ENCODE results near the gene CALCOCO2.
A peak's percentile ranks its signal among the peaks of the same experiment; 100 is the strongest.

The CALCOCO2 gene

GRCh38 chr17:48873696-48874443 lies 43.0 kb downstream of the CALCOCO2 start:
- DNase-seq: no peak

- DNase-seq: peak; percentile 53
Observed at GRCh38 chr17:48878920-48879898, 48.4 kb downstream of the CALCOCO2 start.

- no peak for DNase-seq
Observed at GRCh38 chr17:48882272-48882671, 51.4 kb downstream of the CALCOCO2 start.

- no peak for DNase-seq
Observed at GRCh38 chr17:48883171-48883570, 52.3 kb downstream of the CALCOCO2 start.

- no peak for DNase-seq
Observed at GRCh38 chr17:48890086-48890485, 59.3 kb downstream of the CALCOCO2 start.

- no peak for DNase-seq
Observed at GRCh38 chr17:48892940-48893645, 62.3 kb downstream of the CALCOCO2 start.

GRCh38 chr17:48893646-48894508 lies 63.0 kb downstream of the CALCOCO2 start:
- DNase-seq: no peak

- DNase-seq: no peak
Observed at GRCh38 chr17:48894886-48895285, 64.1 kb downstream of the CALCOCO2 start.

GRCh38 chr17:48901241-48901640 lies 70.4 kb downstream of the CALCOCO2 start:
- no peak for DNase-seq

GRCh38 chr17:48903401-48903800 lies 72.6 kb downstream of the CALCOCO2 start:
- no peak for DNase-seq

GRCh38 chr17:48904428-48904827 lies 73.6 kb downstream of the CALCOCO2 start:
- no peak for DNase-seq

GRCh38 chr17:48905987-48906515 lies 75.2 kb downstream of the CALCOCO2 start:
- DNase-seq: no peak

GRCh38 chr17:48907713-48908046 lies 76.8 kb downstream of the CALCOCO2 start:
- DNase-seq: no peak

- DNase-seq: peak; percentile 84
Observed at GRCh38 chr17:48908047-48908843, 77.4 kb downstream of the CALCOCO2 start, which contains the start of gene UBE2Z. TSS of gene UBE2Z (plus strand) at chr17:48908407. CDS start at chr17:48908504, 97 bp downstream.

GRCh38 chr17:48908853-48909394 lies 78.1 kb downstream of the CALCOCO2 start:
- DNase-seq: peak; percentile 63

- no peak for DNase-seq
Observed at GRCh38 chr17:48909783-48910182, 78.9 kb downstream of the CALCOCO2 start.

GRCh38 chr17:48910370-48910769 lies 79.5 kb downstream of the CALCOCO2 start:
- DNase-seq: no peak

GRCh38 chr17:48912476-48912875 lies 81.6 kb downstream of the CALCOCO2 start:
- DNase-seq: no peak

Data from NCI-H526 treated with DMSO at 0.1 percent for 48 hours (cell line).